Measurements from ENCODE around the gene MYLK. TPM values are rescaled to one million over a fixed set of nuclear protein-coding genes. Genes with fewer than 3 reads are reported as not detected.

Gene MYLK
- total RNA-seq, 4 donors from 2014 or later, result 9.7 to 92.8 (median 32.5) TPM

- TF ChIP-seq POLR2A (IDR thresholded peaks at IDR 0.05), result no peak
- no peak for TF ChIP-seq CTCF (IDR thresholded peaks at IDR 0.05)
- no peak overlapping the region for H3K4me3 ChIP-seq (ENCODE audit: low read depth, poor library complexity, severe bottlenecking)
- WGBS, 2 donors, result 82 to 87% methylated on average over 5 of the region's 5 CpGs
- intact Hi-C loops (cut with DNase I; ENCODE audit: low total_unique reads), result no loop called here
- DNase-seq (ENCODE audit: low spot score in 2 of 2), result no peak
Observed at GRCh38 chr3:123776071-123776782, 107.9 kb downstream of the MYLK start.

GRCh38 chr3:123774474-123774873 lies 109.7 kb downstream of the MYLK start:
- TF ChIP-seq POLR2A (IDR thresholded peaks at IDR 0.05) (no peak), CTCF (IDR thresholded peaks at IDR 0.05) (no peak)
- intact Hi-C loops (cut with DNase I; ENCODE audit: low total_unique reads), result no loop called here

GRCh38 chr3:123773681-123774431 lies 110.3 kb downstream of the MYLK start:
- H3K4me3 ChIP-seq (ENCODE audit: low read depth, poor library complexity, severe bottlenecking), result no peak overlapping the region
- WGBS, 2 donors, result 33 to 39% methylated on average over 7 of the region's 7 CpGs
- DNase-seq (ENCODE audit: low spot score in 2 of 2), result peak; percentile 44 to 87
- intact Hi-C loops (cut with DNase I; ENCODE audit: low total_unique reads), result no loop called here
- TF ChIP-seq POLR2A (IDR thresholded peaks at IDR 0.05) (no peak), CTCF (IDR thresholded peaks at IDR 0.05) (no peak)

More at GRCh38 chr3:123774474-123774873, 109.7 kb downstream of the MYLK start:
- H3K4me3 ChIP-seq (ENCODE audit: low read depth, poor library complexity, severe bottlenecking), result no peak overlapping the region
- WGBS, 2 donors, result 55 to 60% methylated on average over 3 of the region's 3 CpGs
- no peak for DNase-seq (ENCODE audit: low spot score in 2 of 2)

GRCh38 chr3:123769356-123769743 lies 114.8 kb downstream of the MYLK start:
- 73 to 77% methylated on average over 3 of the region's 3 CpGs for WGBS, 2 donors
- intact Hi-C loops (cut with DNase I; ENCODE audit: low total_unique reads), result no loop called here
- no peak for TF ChIP-seq CTCF (IDR thresholded peaks at IDR 0.05)
- no peak for TF ChIP-seq POLR2A (IDR thresholded peaks at IDR 0.05)
- DNase-seq (ENCODE audit: low spot score in 2 of 2), result peak in 1 of 2 donors; percentile 45
- no peak overlapping the region for H3K4me3 ChIP-seq (ENCODE audit: low read depth, poor library complexity, severe bottlenecking)

- TF ChIP-seq POLR2A (IDR thresholded peaks at IDR 0.05), result no peak
- no peak for TF ChIP-seq CTCF (IDR thresholded peaks at IDR 0.05)
- no peak for DNase-seq (ENCODE audit: low spot score in 2 of 2)
- intact Hi-C loops (cut with DNase I; ENCODE audit: low total_unique reads), result no loop called here
- H3K4me3 ChIP-seq (ENCODE audit: low read depth, poor library complexity, severe bottlenecking), result no peak overlapping the region
- 60 to 64% methylated on average over 8 of the region's 8 CpGs for WGBS, 2 donors
Observed at GRCh38 chr3:123768480-123769355, 115.4 kb downstream of the MYLK start.

Measured in lower leg skin (tissue), 4 donors.